GM19351 (cell line): ENCODE measurements around the gene RANBP9.

Experiments used
- ATAC-seq: cut with Tn5 transposase; IDR thresholded peaks from one replicate; pipeline ENCODE4 v1.9.1; 2021; ENCODE audit warnings: mild to moderate bottlenecking, moderate library complexity; ENCODE audit not compliant: unreplicated experiment

RANBP9 gene

DNA sequence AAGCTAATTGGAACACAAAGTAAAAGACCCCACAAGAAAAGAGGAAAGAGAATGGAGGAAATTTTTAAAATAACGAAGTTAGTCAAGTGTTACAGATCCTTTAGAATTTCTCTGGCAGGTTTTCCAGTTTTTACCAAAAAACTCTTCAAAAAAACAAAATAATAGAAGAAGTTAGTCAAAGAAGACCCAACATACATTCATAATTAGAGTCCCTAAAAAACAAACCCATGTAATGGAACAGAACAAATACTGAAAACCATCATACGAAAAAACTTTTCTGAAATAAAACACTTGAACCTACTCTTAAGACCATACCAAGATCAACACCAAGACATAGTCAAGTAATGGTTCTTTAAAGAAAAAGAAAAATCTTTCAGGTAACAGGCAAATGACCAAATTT, 31.6 kb downstream of the RANBP9 start:
- ATAC-seq = no peak

DNA sequence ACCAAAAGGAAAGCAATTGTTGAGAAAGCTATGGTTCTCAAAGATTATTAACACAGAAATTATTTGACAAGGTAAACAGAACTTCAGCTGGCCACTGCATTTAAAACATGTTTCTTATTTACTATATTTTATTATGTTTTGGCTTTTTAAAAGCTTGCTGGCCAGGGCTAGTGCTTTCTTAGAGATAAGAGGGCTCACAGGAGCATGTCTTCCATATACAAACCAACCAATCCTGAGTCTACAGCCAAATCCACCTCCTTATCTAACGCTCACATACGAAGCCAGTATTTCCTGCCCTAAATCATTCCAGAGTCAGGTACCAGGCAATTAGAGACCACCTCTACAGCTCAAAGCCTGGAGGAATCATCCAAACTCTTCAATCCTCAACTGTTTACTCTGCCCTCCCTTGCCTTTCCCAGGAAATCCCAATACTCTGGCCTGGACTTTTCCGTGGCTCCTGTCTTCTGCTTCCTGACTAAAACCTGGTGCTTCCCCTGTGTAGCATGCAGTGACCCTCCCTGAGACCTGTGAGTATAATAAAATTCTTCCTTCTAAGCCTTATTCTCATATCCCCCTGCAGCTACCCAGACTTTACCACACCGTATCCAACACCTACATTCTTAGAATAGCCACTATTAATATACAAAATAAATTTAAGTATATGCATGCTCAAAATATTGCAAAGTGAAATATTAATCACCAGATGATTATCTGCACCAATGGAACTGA, 33.2 kb downstream of the RANBP9 start:
- no peak for ATAC-seq

DNA sequence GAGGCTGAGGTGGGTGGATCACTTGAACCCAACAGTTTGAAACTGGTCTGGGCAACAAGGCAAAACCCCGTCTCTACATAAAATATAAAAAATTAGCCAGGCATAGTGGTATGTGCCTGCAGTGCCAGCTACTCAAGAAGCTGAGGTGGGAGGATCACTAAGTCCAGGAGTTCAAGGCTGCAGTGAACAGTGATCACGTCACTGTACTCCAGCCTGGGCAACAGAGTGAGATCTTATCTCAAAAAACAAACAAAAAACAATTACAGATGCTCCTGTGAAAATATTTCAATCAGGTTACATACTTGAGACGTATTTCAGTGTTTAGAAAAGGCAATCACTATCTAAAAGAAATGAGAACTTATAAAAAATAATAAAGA, 33.8 kb downstream of the RANBP9 start:
- ATAC-seq = no peak

DNA sequence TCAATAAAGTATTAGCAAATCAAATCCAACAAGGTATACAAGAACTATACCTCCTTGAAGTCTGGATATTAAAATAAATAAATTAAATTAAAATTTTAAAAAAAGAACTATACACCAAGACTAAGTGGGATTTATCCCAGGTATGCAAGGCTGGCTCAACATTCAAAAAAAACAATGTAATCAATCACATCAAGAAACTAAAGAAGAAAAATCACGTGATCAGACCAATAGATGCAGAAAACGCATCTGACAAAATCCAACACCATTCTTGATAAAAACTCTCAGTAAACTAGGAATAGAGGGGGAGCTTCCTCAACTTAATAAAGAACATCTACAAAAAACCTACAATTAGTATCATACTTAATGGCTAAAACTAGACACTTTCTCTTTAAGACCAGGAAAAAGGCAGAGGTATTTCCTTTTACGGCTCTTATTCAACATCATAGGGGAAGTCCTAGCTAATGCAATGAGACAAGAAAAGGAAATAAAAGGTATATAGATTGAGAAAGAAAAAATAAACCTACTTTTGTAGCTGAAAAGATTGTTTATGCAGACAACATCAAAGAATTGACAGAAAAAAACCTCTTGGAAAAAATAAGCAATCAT, 35.0 kb downstream of the RANBP9 start:
- no peak for ATAC-seq

DNA sequence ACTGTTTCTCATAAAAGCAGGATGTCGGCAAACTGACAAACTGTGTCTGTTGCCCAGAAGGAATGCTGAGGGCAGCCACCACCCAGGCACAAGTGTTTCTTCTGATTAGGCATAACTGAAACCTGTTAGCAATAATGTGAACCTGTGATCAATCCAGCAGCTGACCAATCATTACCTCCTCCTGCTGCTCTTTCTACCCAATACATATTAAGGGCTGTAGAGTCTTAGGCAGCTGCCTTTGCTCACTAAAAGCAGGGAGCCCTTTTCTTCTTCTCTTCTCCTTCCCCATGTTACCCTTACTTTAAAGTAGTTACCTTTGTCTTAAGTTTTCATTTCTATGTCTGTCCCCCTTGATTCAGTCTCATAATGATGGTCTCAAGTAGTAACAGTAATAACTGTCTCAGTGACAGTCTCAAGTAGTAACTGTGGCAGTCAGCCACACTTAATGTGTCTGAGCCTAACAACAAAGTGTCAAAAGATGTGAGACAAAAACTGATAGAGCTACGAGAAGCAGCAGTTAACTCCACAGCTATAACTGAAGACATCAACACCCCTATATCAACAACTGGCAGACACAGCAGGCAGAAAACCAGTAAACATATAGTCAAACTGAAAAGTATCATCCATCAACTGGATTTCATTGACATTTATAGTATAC, 37.0 kb downstream of the RANBP9 start:
- no peak for ATAC-seq

DNA sequence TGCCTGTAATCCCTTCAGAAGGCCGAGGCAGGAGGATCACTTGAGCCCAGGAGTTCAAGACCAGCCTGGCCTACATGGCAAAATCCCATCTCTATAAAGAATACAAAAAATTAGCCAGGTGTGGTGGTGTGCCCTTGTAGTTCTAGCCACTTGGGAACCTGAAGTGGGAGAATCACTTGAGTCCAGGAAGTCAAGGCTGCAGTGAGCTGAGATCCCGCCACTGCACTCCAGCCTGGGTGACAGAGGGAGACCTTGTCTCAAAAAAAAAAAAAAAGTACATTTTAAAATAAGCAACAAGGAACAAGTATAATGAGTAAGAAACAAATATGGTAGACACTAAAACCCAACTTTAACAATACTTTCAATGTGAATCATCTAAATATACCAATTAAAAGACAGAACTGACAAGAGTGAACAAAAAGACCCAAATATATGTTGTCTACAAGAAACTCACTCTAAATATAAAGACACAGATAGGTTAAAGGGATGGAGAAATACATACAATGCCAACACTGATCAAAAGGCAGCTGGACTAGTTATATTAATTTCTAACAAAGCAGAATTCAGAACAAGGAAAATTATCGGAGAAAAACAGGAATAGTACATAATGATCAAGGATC, 37.7 kb downstream of the RANBP9 start:
- no peak for ATAC-seq

DNA sequence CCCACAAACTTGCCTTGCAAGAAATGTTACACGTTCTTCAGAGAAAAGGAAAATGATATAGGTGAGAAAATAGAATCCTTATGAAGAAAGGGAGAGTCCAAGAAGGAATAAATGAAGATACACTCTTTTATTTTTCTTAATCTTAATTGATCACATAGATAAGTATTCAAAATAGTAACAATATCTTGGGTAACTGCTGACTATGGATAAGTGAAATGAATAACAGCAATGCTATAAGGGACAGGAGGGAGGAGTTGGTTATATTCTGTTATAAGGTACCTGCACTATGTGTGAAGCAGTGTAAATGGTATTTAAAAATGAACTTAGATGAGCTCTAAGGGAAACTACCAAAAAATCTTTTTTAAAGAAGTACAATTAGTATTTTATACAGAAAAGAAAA, 38.3 kb downstream of the RANBP9 start:
- ATAC-seq = no peak

DNA sequence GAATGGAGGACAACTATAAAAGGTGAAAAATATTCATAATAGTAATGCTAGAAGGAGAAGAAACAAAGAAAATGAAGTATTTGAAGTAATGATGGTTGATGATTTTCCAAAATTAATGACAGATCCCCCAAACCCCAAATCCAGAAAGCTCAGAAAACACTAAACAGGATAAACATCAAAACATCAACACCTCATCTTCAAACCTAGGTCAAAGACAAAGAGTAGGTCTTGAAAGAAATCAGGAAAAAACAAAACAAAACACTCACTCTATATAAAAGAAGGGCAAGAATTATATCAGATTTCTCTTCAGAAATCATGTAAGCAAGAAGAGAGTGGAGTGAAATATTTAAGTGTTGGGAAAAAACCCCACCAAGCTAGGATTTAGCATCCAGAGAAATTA, 38.7 kb downstream of the RANBP9 start:
- no peak for ATAC-seq

DNA sequence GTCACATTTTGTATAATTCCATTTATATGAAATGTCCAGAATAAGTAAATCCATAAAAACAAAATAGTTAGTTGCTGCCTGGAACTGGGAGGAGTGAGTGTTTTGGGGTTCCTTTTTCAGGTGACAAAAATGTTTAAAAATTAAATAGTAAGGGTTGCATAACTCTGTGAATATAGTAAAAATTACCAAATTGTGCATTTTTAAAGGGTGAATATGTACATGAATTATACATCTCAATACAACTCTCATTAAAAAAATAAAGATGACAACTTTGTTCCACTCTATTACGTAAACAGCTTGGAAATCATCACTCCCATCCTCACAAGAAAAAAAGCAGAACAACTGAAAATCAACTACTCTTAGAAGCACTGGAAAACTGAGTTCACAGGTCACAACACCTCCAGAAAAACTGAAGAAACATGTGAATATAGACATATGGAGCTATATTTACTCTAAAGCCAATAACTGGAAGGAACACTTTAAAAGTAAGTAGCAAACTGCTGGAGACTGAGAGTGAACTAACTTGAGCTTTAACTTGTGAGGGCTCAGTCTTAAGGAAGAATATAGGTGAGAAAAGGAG, 40.0 kb downstream of the RANBP9 start:
- no peak for ATAC-seq

DNA sequence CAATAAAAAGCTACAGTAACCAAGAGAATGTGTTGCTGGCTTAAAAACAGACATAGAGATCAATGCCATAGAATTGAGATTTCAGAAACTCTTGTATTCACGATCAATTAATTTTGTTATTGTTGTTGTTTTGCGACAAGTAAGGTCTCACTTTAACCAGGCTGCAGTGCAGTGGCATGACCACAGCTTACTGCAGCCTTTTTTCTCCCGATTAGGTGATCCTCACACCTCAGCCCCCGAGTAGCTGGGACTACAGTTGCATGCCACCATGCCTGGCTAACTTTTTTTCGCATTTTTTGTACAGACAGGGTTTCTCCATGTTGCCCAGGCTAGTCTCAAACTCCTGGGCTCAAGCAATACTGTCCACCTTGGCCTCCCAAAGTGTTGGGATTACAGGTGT, 42.2 kb downstream of the RANBP9 start:
- ATAC-seq = no peak

DNA sequence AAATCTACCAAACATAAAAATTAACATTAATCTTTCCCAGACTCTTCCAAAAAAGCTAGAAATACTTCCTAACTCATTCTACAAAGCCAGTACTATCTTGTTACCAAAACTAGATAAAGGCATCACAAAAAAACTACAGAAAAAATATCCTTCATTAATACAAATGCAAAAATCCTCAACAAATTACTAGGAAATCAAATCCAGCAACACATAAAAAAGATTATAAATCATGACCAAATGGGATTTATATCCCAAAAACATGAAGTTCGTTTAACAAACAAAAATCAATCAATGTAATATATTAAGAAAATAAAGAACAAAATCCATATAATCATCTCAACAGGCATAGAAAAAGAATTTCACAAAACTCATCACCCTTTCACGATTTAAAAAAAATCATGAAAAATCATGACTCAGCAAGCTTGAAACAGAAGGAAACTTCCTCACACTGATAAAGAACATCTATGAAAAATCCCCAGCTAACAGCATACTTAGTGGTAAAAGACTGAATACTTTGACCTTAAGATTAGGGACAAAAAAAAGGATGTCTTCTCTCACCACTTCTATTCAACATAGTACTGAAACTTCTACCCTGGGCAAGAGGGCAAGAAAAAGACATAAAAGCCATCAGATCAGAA, 43.2 kb downstream of the RANBP9 start:
- no peak for ATAC-seq

DNA sequence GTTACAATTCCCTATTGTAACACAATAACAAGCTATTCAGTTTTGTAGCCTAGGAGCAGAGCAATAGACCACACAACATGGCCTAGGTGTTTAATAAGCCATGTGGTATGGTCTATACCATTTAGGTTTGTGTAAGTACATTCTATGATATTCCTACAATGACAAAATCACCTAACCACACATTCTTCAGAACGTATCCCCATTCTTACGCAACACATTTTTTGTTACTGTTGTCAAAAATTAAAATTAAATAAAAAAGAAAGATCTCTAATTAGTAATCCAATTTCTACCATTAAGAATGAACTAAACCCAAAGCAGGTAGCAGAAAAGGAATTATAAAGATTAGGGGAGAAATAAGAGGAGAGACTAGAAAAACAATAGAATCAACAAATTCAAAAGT, 44.0 kb downstream of the RANBP9 start:
- no peak for ATAC-seq

DNA sequence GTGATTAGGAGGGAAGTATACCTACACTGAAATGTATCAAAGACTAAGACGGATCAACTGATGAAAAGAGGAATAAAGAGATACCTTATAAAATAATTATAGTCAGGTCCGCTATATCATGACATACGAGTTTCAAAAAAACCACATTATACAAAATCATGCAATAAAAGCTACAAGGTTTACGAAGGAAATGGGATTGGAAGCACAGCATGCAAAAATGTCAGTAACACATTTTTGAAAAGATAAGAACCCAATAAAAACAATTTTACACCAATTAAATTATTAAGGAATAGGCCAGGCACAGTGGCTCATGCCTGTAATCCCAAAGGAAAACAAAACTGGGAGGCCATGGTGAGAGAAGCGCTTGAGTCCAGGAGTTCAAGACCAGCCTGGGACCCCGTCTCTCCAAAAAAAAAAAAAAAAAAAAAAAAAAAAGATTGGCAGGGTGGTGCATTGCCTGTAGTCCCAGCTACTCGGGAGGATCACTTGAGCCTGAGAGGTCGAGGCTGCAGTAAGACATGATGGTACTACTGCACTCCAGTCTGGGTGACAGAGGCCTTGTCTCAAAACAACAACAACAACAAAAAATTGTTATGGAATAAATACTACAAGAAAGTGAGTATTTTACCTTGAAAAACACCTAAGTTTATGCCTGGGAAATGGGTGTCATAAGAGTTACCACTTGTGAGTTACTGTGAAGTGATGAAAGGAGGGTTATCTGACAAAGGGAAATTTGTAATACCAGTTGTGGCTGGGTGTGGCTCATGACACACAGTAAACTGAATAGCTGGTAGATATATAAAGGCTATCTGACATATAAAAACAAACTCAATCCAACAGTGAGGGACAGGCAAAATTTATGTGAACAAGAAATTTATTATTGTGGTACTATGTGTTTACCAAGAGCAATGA, 45.2 kb downstream of the RANBP9 start:
- no peak for ATAC-seq

DNA sequence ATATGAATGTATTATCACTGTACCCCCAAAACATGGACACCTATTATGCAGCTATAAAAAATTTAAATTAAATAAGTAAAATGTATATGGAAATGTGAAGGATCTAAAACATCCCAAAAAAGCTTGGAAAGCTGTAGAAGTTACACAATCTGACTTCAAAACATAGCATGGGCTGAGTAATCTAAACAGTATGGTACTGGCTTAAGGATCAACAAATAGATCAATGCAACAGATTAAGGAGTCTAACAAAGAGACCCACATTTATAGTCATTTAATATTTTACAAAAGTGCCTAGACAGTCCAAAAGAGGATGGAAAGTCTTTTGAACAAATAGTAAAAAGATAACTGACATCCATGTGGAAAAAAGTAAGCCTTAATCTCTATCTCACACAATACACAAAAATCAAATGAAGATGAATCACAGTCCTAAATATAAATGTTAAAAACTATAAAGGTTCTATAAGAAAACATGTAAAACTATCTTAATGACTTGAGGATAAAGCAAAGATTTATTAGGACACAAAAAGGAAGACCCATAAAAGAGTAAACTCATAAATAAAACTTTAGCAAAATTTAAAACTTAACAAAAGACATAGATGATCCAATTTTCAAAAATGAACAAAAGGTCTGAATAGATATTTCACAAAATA, 46.8 kb downstream of the RANBP9 start:
- no peak for ATAC-seq

DNA sequence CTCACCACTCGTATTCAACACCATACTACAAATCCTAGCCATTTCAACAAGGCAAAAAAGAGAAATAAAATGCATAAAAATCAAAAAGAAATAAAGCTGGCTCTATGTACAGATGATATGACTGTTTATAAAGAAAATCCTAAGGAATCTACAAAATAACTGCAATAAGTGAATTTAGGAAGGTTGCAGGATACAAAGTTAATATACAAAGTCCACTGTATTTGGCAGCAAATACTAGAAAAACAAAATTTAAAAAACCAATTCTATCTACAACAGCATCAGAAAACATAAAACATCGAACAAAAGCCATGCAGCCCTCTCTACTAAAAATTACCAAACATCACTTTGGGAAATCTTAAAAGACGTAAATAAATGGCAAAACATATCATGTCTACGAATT, 47.6 kb downstream of the RANBP9 start:
- ATAC-seq = no peak

DNA sequence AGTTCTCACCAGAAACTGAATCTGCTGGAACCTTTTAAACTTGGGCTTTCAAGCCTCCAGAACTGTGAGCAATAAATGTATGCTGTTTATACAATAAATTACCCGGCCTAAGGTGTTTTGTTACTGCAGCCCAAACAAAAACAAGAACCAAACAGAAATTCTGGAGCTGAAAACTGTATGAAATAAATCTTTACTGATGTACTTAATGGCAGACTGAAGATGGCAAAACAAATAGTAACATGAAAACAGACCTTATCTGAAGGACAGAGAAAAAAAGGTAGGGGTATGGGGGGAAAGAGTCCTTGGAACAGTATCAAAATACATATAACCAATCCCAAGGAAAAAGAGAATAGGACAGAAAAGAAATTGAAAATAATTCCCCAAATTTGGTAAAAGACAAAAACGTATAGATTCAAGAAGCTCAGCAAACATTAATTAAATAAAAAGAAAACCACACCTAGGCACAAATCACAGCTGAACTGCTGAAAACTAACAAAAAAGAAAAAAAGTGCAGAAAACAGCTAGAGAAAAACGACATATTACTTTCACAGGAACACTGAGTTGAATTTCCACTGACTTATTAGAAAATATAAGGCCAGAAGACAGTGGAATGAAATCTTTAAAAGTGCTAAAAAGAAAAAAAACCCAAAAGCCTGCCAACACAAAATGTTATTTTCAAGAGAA, 48.8 kb downstream of the RANBP9 start:
- no peak for ATAC-seq

DNA sequence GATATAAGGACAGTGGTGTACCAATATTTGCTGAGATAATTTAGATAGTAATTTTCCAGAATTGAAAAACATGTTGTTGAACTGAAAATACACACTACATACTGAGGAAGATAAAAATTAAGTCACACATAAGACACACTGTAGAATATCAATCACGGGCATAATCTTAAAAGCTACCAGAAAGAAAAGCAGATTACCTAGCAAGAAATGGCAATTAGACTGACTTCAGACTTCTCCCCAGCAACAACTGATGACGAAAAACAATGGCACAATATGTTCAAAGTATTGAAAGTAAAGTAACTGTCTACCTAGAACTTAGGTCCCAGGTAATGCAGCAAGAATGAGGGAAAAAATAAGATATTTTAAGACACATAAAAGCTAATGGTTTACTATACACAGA, 50.0 kb downstream of the RANBP9 start:
- no peak for ATAC-seq

DNA sequence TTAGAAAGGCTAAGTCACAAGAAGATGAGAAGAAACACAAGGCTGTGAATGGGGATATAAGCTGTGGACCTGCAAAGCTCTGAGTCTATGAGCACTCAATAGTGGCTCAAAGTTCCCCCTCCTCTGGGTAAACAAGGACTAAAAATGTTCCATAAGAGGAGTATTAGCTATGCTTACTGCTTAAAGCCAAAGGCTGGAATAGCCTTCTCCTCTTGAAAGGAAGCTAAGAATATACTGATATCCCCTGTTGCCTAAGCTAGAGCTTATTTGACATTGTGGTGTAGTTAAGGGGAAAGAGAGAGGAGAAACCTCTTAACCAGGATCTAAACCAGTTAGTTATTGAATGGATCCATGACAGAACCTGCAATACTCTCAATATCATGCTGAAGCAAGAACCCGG, 50.7 kb downstream of the RANBP9 start:
- ATAC-seq = no peak

DNA sequence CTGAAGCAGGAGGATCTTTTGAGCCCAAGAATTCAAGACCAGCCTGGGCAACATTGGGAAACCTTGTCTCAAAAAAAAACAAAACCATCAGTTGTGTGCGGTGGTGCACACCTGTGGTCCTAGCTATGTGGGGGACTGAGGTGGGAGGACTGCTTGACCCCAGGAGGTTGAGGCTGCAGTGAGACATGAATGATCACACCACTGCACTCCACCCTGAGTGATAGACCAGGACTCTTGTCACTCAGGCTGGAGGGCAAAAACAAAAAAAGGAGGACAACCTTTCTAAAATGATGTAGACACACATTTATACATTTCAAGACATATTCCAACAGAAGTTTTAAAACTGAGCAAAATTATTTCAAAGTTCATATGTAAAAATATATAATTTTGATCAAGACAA, 51.4 kb downstream of the RANBP9 start:
- no peak for ATAC-seq
